ENCODE results near the gene SYTL5.

The SYTL5 gene

DNA sequence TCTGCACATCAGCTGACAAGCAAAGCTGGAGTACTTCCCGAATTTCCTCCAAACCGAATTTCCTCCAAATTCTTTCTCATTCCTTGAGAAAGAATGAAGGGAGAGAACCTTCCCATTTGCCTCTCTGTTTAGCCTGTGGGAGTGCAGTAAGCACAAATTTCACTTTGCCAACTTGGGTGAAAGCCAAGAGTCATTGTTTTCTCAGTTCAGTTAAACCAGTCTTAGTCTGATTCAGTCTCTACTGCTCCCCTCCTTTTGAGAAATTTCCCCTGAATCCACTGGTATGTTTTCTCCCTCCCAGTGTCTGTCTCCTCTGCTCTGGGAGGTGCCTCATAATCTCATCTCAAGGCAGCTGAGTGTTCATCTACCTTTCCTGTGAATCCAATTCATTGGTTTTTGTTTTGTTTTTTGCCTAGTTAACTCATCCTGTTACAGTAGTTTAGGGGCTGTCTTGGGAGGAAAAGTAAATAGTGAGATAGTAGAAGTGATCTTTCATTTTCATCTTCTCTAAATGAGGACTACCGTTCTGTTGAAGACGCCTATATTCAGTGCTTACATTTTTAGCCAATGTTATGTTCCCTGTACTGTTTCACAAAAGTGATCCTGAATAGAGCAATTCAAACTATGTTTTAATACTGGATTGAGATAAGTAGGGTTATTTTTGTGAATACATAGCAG lies 49.0 kb downstream of the SYTL5 start:
- H3K4me3 ChIP-seq (ENCODE audit: low read depth in 1 of 2, low read length in 2 of 2): no peak overlapping the region
- no peaks in the 10 kb centered on the region for H3K79me2 ChIP-seq (ENCODE audit: insufficient read depth, low read length)
- no peak for TF ChIP-seq EZH2 (IDR thresholded peaks at IDR 0.05; ENCODE audit: borderline replicate concordance, low read depth, low read length, severe bottlenecking)
- TF ChIP-seq, protein P1, sequence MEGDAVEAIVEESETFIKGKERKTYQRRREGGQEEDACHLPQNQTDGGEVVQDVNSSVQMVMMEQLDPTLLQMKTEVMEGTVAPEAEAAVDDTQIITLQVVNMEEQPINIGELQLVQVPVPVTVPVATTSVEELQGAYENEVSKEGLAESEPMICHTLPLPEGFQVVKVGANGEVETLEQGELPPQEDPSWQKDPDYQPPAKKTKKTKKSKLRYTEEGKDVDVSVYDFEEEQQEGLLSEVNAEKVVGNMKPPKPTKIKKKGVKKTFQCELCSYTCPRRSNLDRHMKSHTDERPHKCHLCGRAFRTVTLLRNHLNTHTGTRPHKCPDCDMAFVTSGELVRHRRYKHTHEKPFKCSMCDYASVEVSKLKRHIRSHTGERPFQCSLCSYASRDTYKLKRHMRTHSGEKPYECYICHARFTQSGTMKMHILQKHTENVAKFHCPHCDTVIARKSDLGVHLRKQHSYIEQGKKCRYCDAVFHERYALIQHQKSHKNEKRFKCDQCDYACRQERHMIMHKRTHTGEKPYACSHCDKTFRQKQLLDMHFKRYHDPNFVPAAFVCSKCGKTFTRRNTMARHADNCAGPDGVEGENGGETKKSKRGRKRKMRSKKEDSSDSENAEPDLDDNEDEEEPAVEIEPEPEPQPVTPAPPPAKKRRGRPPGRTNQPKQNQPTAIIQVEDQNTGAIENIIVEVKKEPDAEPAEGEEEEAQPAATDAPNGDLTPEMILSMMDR (IDR thresholded peaks at IDR 0.05; ENCODE audit: borderline replicate concordance, extremely low read depth, low read length, poor library complexity, severe bottlenecking): no peak
- no peak overlapping the region for H3K27ac ChIP-seq (ENCODE audit: low read length)
- no peak for ATAC-seq (ENCODE audit: insufficient read depth, low read depth)
- H3K36me3 ChIP-seq (ENCODE audit: insufficient read depth, low read length): no peaks in the 10 kb centered on the region
- H2AFZ ChIP-seq (ENCODE audit: low read depth, low read length): no peak overlapping the region
- no peaks in the 10 kb centered on the region for H3K4me1 ChIP-seq (ENCODE audit: insufficient read depth, low read length)
- H3K27me3 ChIP-seq (ENCODE audit: insufficient read depth, low read length, poor library complexity): no peaks in the 10 kb centered on the region
- no peak for DNase-seq
- H3K9me3 ChIP-seq (ENCODE audit: insufficient read depth, low read length, severe bottlenecking): no peaks in the 10 kb centered on the region
- no peak overlapping the region for H3K4me2 ChIP-seq (ENCODE audit: insufficient read depth, low read length)
- H4K20me1 ChIP-seq (ENCODE audit: insufficient read depth, low read length): no peaks in the 10 kb centered on the region
- no peak overlapping the region for H3K9ac ChIP-seq (ENCODE audit: low read depth, low read length)

DNA sequence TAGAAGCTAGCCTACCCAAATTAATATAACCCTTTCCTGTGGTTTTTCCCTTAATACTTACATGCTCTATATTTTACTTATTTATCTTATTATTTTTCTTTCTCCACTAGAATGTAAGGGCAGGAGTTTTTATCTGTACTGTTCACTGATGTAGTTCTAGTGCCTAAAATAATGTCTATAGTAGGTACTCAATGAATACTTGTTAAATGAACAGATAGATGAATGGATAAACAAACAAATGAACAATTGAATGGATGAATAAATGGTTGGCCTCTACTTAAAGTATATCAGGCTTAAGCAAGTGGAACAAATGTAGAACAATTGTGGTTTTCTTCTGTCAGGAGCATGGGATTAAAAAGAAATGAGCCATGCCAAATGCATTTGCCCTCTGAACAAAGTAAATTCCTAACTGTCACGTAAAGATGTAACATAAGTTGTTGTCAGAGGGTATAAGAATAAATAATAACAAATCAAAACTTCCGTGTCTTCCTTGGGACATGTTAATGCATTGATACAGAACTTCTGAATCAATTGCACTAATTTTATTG lies 54.1 kb downstream of the SYTL5 start:
- H2AFZ ChIP-seq (ENCODE audit: low read depth, low read length): no peak overlapping the region
- no peaks in the 10 kb centered on the region for H4K20me1 ChIP-seq (ENCODE audit: insufficient read depth, low read length)
- H3K4me1 ChIP-seq (ENCODE audit: insufficient read depth, low read length): no peaks in the 10 kb centered on the region
- ATAC-seq (ENCODE audit: insufficient read depth, low read depth) (no peak), DNase-seq (no peak)
- H3K36me3 ChIP-seq (ENCODE audit: insufficient read depth, low read length): no peaks in the 10 kb centered on the region
- H3K9me3 ChIP-seq (ENCODE audit: insufficient read depth, low read length, severe bottlenecking): no peaks in the 10 kb centered on the region
- H3K4me3 ChIP-seq (ENCODE audit: low read depth in 1 of 2, low read length in 2 of 2): no peak overlapping the region
- H3K27ac ChIP-seq (ENCODE audit: low read length): no peak overlapping the region
- no peaks in the 10 kb centered on the region for H3K27me3 ChIP-seq (ENCODE audit: insufficient read depth, low read length, poor library complexity)
- TF ChIP-seq EZH2 (IDR thresholded peaks at IDR 0.05; ENCODE audit: borderline replicate concordance, low read depth, low read length, severe bottlenecking): no peak
- TF ChIP-seq, protein P1 (IDR thresholded peaks at IDR 0.05; ENCODE audit: borderline replicate concordance, extremely low read depth, low read length, poor library complexity, severe bottlenecking): no peak
- H3K79me2 ChIP-seq (ENCODE audit: insufficient read depth, low read length): no peaks in the 10 kb centered on the region
- no peak overlapping the region for H3K9ac ChIP-seq (ENCODE audit: low read depth, low read length)
- no peak overlapping the region for H3K4me2 ChIP-seq (ENCODE audit: insufficient read depth, low read length)

DNA sequence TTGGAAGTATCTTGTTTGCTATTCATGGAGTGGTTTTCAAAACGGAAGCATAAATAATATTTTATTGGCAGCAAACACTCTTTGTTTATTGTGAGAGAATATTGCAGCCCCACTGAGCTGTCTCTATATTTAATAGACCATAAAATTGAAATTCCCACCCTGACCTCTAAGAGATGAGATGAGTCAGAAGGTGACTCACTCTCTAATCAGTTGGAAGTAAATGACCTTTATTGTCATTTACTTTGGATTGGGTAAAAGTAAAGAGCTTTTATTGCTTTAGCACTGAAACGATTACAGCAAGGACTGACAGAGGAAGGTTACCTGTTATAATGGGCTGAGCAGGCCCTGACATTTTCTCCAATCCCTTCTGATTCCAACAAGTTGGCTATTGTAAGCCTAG lies 55.0 kb downstream of the SYTL5 start:
- Histone ChIP-seq H2AFZ (ENCODE audit: low read depth, low read length) (no peak overlapping the region), H3K4me3 (ENCODE audit: low read depth in 1 of 2, low read length in 2 of 2) (no peak overlapping the region), H3K36me3 (ENCODE audit: insufficient read depth, low read length) (no peaks in the 10 kb centered on the region), H3K79me2 (ENCODE audit: insufficient read depth, low read length) (no peaks in the 10 kb centered on the region), H4K20me1 (ENCODE audit: insufficient read depth, low read length) (no peaks in the 10 kb centered on the region), H3K4me1 (ENCODE audit: insufficient read depth, low read length) (no peaks in the 10 kb centered on the region), H3K9me3 (ENCODE audit: insufficient read depth, low read length, severe bottlenecking) (no peaks in the 10 kb centered on the region), H3K4me2 (ENCODE audit: insufficient read depth, low read length) (no peak overlapping the region), H3K27ac (ENCODE audit: low read length) (no peak overlapping the region), H3K9ac (ENCODE audit: low read depth, low read length) (no peak overlapping the region), H3K27me3 (ENCODE audit: insufficient read depth, low read length, poor library complexity) (no peaks in the 10 kb centered on the region)
- TF ChIP-seq, protein P1 (IDR thresholded peaks at IDR 0.05; ENCODE audit: borderline replicate concordance, extremely low read depth, low read length, poor library complexity, severe bottlenecking): no peak
- TF ChIP-seq EZH2 (IDR thresholded peaks at IDR 0.05; ENCODE audit: borderline replicate concordance, low read depth, low read length, severe bottlenecking): no peak
- DNase-seq: no peak
- no peak for ATAC-seq (ENCODE audit: insufficient read depth, low read depth)
